Cardiac muscle cell (in vitro differentiated cells and primary cell): Measurements from ENCODE around the gene LYSMD2. TPM values are rescaled to one million over a fixed set of nuclear protein-coding genes. Genes with fewer than 3 reads are reported as not detected.

Experiments used
- DNase-seq, 2 donors: peaks; one replicate each; pipeline versions ENCODE4 v3.0.0 to v3.0.0-alpha.2; 2010 to 2017; ENCODE audit warnings: low read depth in 1 of 2, low spot score in 1 of 2
- H3K27ac ChIP-seq: fragments of 200-600 bp; sonication (generic); 2 replicates; pipeline ENCODE4 v1.5.1; 2016
- H3K27me3 ChIP-seq: fragments of 200-600 bp; sonication (generic); 2 replicates; pipeline ENCODE4 v1.6.0; 2016; ENCODE audit warnings: control low read depth
- H3K36me3 ChIP-seq: fragments of 200-600 bp; sonication (generic); 2 replicates; pipeline ENCODE4 v1.5.1; 2016; ENCODE audit warnings: control low read depth
- H3K4me1 ChIP-seq: fragments of 200-600 bp; sonication (generic); 2 replicates; pipeline ENCODE4 v1.8.1; 2017; ENCODE audit warnings: low read depth, mild to moderate bottlenecking, mixed run types
- H3K4me3 ChIP-seq: fragments of 200-600 bp; sonication (generic); 2 replicates; pipeline ENCODE4 v1.5.1; 2016; ENCODE audit warnings: mild to moderate bottlenecking
- H3K9me3 ChIP-seq: fragments of 200-600 bp; sonication (generic); 2 replicates; pipeline ENCODE4 v1.5.1; 2017; ENCODE audit warnings: low read depth, mild to moderate bottlenecking, control low read depth
- polyA plus RNA-seq: library from polyadenylated mRNA; unstranded; fragments of >200 nt; fragmentation: Nextera tagmentation; extraction: Ambion mirVana; gene quantifications from 2 replicates; pipeline ENCODE4 v1.2.1, GENCODE V29; 2016
- total RNA-seq: library from RNA; depleted of rRNA; stranded (reverse); fragments of >200 nt; gene quantifications from 2 replicates; pipeline ENCODE4 v1.2.3, GENCODE V29; 2016
- TF ChIP-seq, protein P1 (sequence below): IDR thresholded peaks from 2 replicates; pipeline ENCODE4 v1.5.1; 2012; ENCODE audit warnings: low read depth, mild to moderate bottlenecking, low read length

The LYSMD2 gene
- total and polyA plus RNA-seq, 2 experiments from 2014 or later, result 1.7 to 1.9 TPM

- Histone ChIP-seq H3K27me3 (no peaks in the 10 kb centered on the region), H3K36me3 (no peaks in the 10 kb centered on the region), H3K4me3 (no peak overlapping the region), H3K9me3 (no peaks in the 10 kb centered on the region), H3K27ac (no peak overlapping the region), H3K4me1 (no peaks in the 10 kb centered on the region)
- TF ChIP-seq, protein P1, sequence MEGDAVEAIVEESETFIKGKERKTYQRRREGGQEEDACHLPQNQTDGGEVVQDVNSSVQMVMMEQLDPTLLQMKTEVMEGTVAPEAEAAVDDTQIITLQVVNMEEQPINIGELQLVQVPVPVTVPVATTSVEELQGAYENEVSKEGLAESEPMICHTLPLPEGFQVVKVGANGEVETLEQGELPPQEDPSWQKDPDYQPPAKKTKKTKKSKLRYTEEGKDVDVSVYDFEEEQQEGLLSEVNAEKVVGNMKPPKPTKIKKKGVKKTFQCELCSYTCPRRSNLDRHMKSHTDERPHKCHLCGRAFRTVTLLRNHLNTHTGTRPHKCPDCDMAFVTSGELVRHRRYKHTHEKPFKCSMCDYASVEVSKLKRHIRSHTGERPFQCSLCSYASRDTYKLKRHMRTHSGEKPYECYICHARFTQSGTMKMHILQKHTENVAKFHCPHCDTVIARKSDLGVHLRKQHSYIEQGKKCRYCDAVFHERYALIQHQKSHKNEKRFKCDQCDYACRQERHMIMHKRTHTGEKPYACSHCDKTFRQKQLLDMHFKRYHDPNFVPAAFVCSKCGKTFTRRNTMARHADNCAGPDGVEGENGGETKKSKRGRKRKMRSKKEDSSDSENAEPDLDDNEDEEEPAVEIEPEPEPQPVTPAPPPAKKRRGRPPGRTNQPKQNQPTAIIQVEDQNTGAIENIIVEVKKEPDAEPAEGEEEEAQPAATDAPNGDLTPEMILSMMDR, result no peak
- no peak for DNase-seq
These were observed 30.6 kb upstream of the LYSMD2 start for GRCh38 chr15:51768018-51768417.

DNA sequence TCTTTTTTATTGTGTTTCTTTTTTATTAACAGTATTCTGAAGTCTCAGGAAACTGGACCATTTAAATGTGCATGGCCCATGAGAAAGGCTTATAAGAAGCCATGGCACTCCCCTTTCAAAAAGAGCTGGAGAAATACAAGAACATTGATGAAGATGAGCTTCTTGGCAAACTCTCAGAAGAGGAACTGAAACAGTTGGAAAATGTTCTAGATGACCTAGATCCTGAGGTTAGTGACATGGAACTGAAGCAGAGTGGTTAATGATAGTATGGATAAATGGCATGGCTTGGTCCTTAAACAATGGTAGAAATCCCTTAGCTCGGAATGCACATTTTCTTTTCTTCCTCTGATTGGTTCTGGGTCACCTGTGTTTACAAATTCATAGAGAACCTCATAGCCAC is 28.9 kb upstream of the LYSMD2 start:
- no peak for DNase-seq
- H3K9me3 ChIP-seq, result no peaks in the 10 kb centered on the region
- H3K27ac ChIP-seq, result no peak overlapping the region
- TF ChIP-seq, protein P1, result no peak
- no peaks in the 10 kb centered on the region for H3K4me1 ChIP-seq
- H3K27me3 ChIP-seq, result no peaks in the 10 kb centered on the region
- H3K4me3 ChIP-seq, result no peak overlapping the region
- no peaks in the 10 kb centered on the region for H3K36me3 ChIP-seq

DNA sequence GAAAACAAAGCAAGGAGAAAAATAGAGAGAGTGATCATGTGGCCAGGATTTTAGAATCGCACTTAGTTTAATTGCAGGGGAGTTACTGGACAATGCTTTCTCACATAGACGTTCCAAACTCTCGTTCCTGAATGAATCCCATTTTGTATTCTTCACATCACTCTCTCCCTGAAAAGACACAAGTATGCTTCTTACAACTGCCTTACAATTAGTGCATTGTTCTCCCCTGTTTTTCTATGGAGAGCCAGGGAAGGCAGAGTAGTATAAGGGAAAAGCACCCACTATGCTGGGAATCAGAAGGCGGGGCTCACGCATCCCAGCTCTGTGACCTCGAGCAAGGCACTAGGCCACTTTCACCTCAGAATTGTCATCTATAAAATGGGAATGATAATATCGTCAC is 28.3 kb upstream of the LYSMD2 start:
- TF ChIP-seq, protein P1, result no peak

DNA sequence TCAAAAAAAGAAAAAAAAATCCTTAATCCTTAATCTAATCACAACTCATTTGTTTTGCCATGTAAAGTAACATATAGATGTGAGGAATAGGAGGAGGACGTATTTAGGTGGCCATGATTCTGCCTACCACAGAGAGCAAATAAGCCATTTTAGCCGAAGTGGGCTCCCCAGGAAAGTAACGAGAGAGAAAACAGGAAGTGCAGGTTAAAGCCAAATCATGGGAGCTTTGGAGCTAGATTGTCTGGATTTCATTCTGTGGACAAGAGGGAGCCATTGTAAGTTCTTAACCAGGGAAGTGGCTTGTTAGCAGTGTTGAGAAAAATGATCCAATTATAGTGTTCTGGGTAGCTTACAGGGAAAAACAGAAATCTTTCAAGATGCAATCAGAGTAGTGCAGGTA is 23.4 kb upstream of the LYSMD2 start:
- Histone ChIP-seq H3K9me3 (no peaks in the 10 kb centered on the region), H3K36me3 (no peaks in the 10 kb centered on the region), H3K4me1 (no peaks in the 10 kb centered on the region), H3K27ac (no peak overlapping the region), H3K27me3 (peaks cover 5% of the 10 kb centered on the region), H3K4me3 (no peak overlapping the region)
- no peak for DNase-seq
- TF ChIP-seq, protein P1, result no peak

More for the DNA sequence above, 28.3 kb upstream of the LYSMD2 start:
- DNase-seq, result no peak
- Histone ChIP-seq H3K27me3 (no peaks in the 10 kb centered on the region), H3K36me3 (no peaks in the 10 kb centered on the region), H3K4me3 (no peak overlapping the region), H3K4me1 (no peaks in the 10 kb centered on the region), H3K9me3 (no peaks in the 10 kb centered on the region), H3K27ac (no peak overlapping the region)

- no peaks in the 10 kb centered on the region for H3K4me1 ChIP-seq
- no peak overlapping the region for H3K27ac ChIP-seq
- no peaks in the 10 kb centered on the region for H3K9me3 ChIP-seq
- TF ChIP-seq, protein P1, result peak; percentile 51
- peak; percentile 57 to 98 for DNase-seq
- H3K27me3 ChIP-seq, result peaks cover 17% of the 10 kb centered on the region
- H3K36me3 ChIP-seq, result no peaks in the 10 kb centered on the region
- H3K4me3 ChIP-seq, result no peak overlapping the region
These were observed 22.2 kb upstream of the LYSMD2 start for GRCh38 chr15:51759557-51760070.
